HG03342 (cell line): ENCODE measurements around the gene ADARB2.

Experiments used
- ATAC-seq: cut with Tn5 transposase; IDR thresholded peaks from one replicate; pipeline ENCODE4 v1.9.1; 2021; ENCODE audit warnings: mild to moderate bottlenecking, moderate library complexity; ENCODE audit not compliant: unreplicated experiment

The ADARB2 gene

DNA sequence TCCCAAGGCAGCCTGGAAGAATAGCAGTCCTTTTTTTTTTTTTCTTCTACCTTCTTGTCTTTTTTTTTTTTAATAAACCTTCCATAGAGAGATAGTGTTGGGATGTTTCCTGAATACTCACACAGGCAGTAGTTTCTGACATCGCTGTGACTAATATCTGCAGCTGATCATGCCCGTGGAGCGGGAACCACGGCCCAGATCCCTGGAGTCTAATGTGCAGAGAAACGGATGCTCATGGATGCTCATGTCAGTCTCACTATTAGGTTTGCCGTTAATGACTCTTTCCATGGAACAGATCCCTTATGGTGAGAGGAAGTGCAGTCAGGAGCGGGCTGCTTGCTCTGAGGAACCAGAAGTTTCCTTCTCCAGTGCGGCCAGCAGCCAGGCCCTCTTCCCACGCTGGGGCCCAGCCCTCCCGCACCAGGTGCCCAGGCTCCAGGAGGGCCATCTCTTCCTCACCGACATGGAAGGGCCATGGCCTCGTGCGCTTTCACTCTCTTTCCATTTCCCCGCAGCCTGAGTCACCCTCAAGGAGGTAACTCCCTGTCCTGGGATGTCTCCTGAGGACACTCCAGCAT, 548.7 kb downstream of the ADARB2 start:
- ATAC-seq = no peak

- no peak for ATAC-seq
Observed at GRCh38 chr10:1187855-1188557, 549.3 kb downstream of the ADARB2 start.

DNA sequence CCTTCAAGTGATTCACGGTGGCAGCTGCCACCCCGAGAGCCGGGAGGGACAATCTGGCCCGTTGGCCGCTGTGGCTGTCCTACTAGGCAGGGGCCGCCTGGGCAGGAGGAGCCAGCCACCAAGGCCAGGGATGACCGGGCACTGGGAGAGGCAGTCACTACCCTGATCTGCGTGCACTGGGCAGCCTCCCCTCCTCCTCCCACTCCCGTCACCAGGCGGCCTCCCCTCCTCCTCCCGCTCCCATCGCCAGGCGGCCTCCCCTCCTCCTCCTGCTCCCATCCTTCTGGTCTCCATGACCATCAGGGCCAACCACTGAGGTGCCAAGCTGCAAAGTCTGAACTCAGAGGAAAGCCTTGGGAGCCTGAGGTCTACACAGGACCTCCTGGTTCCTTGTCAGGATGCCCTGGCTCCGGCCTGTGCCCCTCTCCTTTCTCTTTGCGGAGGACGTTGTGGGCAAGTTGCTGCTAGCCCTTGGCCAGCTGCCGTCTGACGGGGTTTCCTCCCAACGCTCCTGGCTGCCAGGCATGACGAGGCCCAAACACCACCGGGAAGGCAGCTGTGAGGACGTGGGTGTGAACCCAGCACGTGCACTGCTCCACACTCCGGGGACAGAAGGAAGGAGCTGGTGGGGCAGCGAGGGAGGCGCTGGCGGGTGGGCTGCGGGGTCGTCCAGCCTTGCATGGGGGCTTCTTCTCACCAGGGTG, 550.0 kb downstream of the ADARB2 start:
- ATAC-seq = no peak

DNA sequence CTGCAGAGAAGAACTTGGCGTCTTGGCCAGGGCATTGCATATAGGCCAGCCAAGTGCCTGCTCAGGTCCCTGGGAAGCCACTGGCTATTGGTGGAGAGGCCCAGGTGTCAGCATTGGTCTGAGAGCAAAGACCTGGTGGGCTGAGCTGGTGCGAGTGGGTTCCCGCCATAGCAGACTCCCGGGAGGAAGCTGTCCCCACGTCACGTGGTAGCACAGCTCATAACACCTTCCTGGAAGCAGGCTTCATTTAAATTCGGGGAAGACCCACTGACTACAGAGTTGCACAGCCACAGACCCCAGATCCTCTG, 550.7 kb downstream of the ADARB2 start:
- ATAC-seq = no peak

DNA sequence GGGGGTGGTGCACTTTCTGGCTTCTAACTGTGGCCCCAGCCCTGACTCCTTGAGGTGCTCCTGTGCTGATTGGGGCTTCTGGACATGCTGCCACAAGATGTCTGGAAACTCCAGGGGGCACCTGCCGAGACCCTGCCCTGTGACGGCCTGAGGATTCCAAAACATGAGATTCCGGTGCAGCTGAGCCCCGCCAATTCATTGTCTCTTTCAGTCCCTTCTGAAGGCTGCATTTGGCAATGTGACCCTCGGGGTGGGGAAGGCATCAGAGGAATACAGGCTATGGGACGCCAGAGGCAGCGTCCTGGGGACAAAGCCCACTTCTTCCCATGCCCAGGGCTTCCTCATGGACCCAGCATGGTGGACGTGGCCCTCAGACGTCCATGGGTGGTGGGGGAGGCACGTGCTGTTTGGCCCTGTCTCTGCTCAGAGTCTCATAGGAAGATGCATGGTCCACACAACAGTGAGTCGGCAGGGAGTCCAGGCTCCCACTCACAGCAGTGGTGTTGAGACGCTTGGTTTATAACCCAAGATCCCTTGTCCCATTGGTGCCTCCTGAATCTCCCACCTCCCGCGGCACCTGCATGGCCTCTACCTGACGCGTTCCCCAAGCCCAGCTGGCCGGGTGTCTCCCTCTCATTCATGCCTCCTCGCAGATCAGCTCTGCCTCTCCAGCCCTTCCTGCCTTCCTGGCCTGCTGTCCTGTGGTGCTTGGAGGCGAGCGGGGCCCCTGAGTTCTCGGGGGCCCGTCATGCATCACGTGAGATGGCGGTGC, 551.2 kb downstream of the ADARB2 start:
- no peak for ATAC-seq

GRCh38 chr10:1184541-1185430, 552.5 kb downstream of the ADARB2 start:
- no peak for ATAC-seq

GRCh38 chr10:1183701-1184100, 553.6 kb downstream of the ADARB2 start:
- no peak for ATAC-seq

GRCh38 chr10:1183033-1183396, 554.3 kb downstream of the ADARB2 start:
- ATAC-seq = no peak

- ATAC-seq = no peak
Observed at GRCh38 chr10:1182280-1183032, 554.9 kb downstream of the ADARB2 start.

- ATAC-seq = no peak
Observed at GRCh38 chr10:1180836-1181235, 556.5 kb downstream of the ADARB2 start.

DNA sequence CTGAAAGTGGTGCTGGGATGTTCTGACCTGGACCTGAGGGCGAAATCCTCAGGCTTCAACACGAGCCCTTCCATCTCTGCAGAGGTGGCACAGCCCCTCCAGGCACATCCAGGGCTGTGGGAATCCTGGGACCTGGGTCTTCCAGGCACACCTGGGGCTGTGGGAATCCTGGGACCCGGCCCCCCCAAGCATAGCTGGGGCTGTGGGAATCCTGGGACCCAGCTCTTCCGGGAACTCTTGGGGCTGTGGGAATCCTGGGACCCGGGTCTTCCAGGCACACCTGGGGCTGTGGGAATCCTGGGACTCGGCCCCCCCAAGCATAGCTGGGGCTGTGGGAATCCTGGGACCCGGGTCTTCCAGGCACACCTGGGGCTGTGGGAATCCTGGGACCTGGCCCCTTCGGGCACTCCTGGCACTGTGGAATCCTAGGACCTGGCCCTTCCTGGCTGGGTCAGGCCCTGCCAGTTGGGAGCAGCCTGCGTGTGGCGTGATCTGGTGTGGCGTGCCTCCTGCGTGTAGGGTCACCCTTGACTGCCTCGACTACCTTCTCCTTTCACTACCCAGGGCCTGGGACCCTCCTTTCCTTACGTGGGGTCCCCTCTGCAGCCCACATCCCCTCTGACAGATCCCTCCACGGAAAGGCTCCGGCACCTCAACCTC, 557.1 kb downstream of the ADARB2 start:
- no peak for ATAC-seq

- ATAC-seq = no peak
Observed at GRCh38 chr10:1179346-1180070, 557.8 kb downstream of the ADARB2 start.

GRCh38 chr10:1178506-1178905, 558.8 kb downstream of the ADARB2 start:
- ATAC-seq = no peak

DNA sequence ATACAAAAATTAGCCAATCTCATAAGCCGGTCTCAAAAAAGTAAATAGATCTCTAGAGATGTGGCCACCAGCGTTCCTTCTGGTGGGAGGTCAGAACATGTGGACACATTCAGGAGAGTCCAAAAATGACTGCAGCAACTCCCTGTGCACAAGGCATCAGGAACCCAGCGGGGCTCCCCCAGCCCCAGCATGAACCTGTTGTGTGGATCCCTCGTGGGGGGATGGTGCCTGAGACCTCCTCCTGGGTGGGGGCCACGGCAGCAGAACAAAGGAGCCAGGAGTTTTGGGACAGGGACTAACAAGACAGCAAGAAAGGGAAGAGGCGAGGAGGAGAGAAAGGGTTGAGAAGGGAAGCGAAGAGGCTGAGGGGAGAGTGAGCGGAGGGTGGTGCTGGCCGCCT, 559.4 kb downstream of the ADARB2 start:
- ATAC-seq = no peak

- no peak for ATAC-seq
Observed at GRCh38 chr10:1175956-1176565, 561.3 kb downstream of the ADARB2 start.

DNA sequence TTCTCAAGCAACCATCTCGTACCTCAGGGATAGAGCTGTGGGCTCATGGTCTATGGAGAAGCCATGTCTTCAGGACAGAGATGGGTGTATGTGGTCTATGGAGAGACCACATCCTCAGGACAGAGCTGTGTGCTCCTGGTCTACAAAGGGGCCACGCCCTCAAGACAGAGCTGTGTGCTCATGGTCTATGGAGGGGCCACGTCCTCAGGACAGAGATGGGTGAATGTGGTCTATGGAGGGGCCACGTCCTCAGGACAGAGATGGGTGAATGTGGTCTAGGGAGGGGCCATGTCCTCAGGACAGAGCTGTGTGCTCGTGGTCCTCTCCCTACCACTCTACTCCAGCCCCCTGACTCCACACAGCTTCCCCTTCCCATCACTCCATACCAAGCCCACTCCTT, 563.3 kb downstream of the ADARB2 start:
- ATAC-seq = no peak

GRCh38 chr10:1173091-1173490, 564.2 kb downstream of the ADARB2 start:
- no peak for ATAC-seq

- ATAC-seq = no peak
Observed at GRCh38 chr10:1172256-1172984, 564.9 kb downstream of the ADARB2 start.
